Measurements from ENCODE around the gene TAGAP.

GRCh38 chr6:159042826-159043181 is 2.0 kb downstream of the TAGAP start:
- TF ChIP-seq CTCF (IDR thresholded peaks at IDR 0.05) (no peak), POLR2A (IDR thresholded peaks at IDR 0.05) (no peak)

All from suprapubic skin (tissue), 3 donors.